ENCODE results near the gene PRPF40A.

DNA sequence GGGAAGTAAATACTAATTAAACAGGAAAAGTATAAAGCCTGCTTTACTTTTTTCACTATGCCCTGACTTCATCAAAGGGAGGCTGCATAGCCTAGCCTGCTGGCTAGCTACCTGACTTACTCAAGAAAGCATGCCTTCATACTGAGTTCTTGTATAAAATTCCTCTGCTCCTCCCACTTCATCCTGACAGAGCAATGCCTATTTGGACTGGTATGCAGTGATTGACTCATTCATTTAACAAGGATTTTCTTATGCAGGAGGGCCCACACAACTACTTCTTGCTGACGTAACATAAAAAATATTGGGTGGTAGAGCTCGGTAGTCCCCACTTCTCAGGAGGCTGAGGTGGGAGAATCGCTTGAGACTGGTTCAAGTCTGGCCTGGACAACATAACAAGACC lies 70.5 kb downstream of the PRPF40A start:
- TF ChIP-seq CTCF (IDR thresholded peaks at IDR 0.05; ENCODE audit: low read length) (no peak), EZH2 (IDR thresholded peaks at IDR 0.05; ENCODE audit: borderline replicate concordance, low read length) (no peak)
